K562 (cell line): Measurements from ENCODE around the gene KCNAB1. TPM values are rescaled to one million over a fixed set of nuclear protein-coding genes. Genes with fewer than 3 reads are reported as not detected.

Source experiments
- ATAC-seq: fragments of 200-7000 bp; cut with Tn5 transposase; 3 replicates; pipeline ENCODE4 v1.9.1; 2020; ENCODE audit warnings: moderate library complexity
- BruUV-seq: library from RNA; stranded (reverse); fragments of 400-500 nt; replicated peaks from 2 replicates; lab custom pipeline; 2021; lab: Mats Ljungman, UMichigan
- CTCF ChIA-PET: fragments of 300-600 bp; formaldehyde crosslinking; extraction: SDS; loops from one replicate; lab custom pipeline; 2021; ENCODE audit warnings: low intra/inter-chr PET ratio; lab: Yijun Ruan, JAX
- POLR2A ChIA-PET: fragments of 300-600, 350-650 bp; sonication (Branson Sonifier 250); formaldehyde crosslinking; extraction: SDS; loops from one replicate; lab custom pipeline; 2021; ENCODE audit warnings: antibody characterized with exemption, inconsistent platforms; lab: Yijun Ruan, JAX
- DNase-seq, 4 experiments: peaks; one replicate each; pipeline versions ENCODE4 v3.0.0 to v3.0.0-alpha.2; 2011 to 2018; ENCODE audit warnings: low spot score in 3 of 4, mixed read lengths in 3 of 4; ENCODE audit errors: extremely low read depth in 1 of 4
- FAIRE-seq: peaks from 2 replicates; lab custom pipeline; 2011; peaks lifted over from hg19 to GRCh38; lab: Jason Lieb, UNC
- H2AFZ ChIP-seq: 2 replicates; pipeline ENCODE4 v1.6.0; 2011; ENCODE audit warnings: low read depth, low read length, control low read depth, inconsistent platforms
- H3K27ac ChIP-seq: fragments of 200-600 bp; 3 replicates; pipeline ENCODE4 v1.8.0; 2011; ENCODE audit warnings: low read depth, mild to moderate bottlenecking, control low read depth, inconsistent platforms, low read length, moderate library complexity, mixed read lengths; ENCODE audit errors: extremely low read depth
- H3K27me3 ChIP-seq, 2 experiments: fragments of 300-600 bp in 1 of 2; 2 replicates in 1 of 2; 3 replicates in 1 of 2; pipeline versions ENCODE4 v1.6.0 to v1.8.0; 2011; ENCODE audit warnings: inconsistent platforms in 2 of 2, low read length in 2 of 2, mild to moderate bottlenecking in 1 of 2, mixed read lengths in 1 of 2, moderate library complexity in 1 of 2; ENCODE audit not compliant: control insufficient read depth in 2 of 2, insufficient read depth in 2 of 2
- H3K36me3 ChIP-seq: fragments of 300-600 bp; 3 replicates; pipeline ENCODE4 v1.8.0; 2011; ENCODE audit warnings: mild to moderate bottlenecking, low read length, inconsistent platforms; ENCODE audit not compliant: control insufficient read depth, insufficient read depth
- H3K4me1 ChIP-seq, 2 experiments: fragments of 200-600 bp in 1 of 2; replicated peaks in 1 of 2; 2 replicates in 1 of 2; 3 replicates in 1 of 2; pipeline versions ENCODE4 v1.5.1 to v1.8.0; 2011; ENCODE audit warnings: inconsistent platforms in 2 of 2, low read length in 2 of 2, mild to moderate bottlenecking in 1 of 2, mixed read lengths in 1 of 2, moderate library complexity in 1 of 2; ENCODE audit not compliant: control insufficient read depth in 2 of 2, insufficient read depth in 2 of 2
- H3K4me2 ChIP-seq: 2 replicates; pipeline ENCODE4 v1.6.1; 2011; ENCODE audit warnings: low read length, control low read depth, inconsistent platforms, mixed read lengths; ENCODE audit not compliant: insufficient read depth
- H3K4me3 ChIP-seq: fragments of 200-600 bp; sonication (generic), shearing (Covaris generic); 2 replicates; pipeline ENCODE4 v1.5.1; 2016; ENCODE audit warnings: control low read depth, inconsistent platforms
- H3K79me2 ChIP-seq: fragments of 200-600 bp; 3 replicates; pipeline ENCODE4 v1.8.0; 2011; ENCODE audit warnings: low read length, inconsistent platforms; ENCODE audit not compliant: control insufficient read depth, insufficient read depth
- H3K9ac ChIP-seq, 2 experiments: 2 replicates each; pipeline versions ENCODE4 v1.6.0 to v1.6.1; 2011; ENCODE audit warnings: low read depth in 2 of 2, low read length in 2 of 2, control low read depth in 1 of 2, inconsistent platforms in 1 of 2, mild to moderate bottlenecking in 1 of 2, mixed read lengths in 1 of 2; ENCODE audit not compliant: insufficient read depth in 1 of 2
- H3K9me1 ChIP-seq: one replicate; pipeline ENCODE4 v1.6.0; 2011; ENCODE audit warnings: inconsistent platforms, mild to moderate bottlenecking, low read length, moderate library complexity; ENCODE audit not compliant: control insufficient read depth, insufficient read depth
- H3K9me3 ChIP-seq: replicated peaks from 2 replicates; pipeline ENCODE4 v1.5.1; 2011; ENCODE audit warnings: low read depth, low read length, inconsistent platforms; ENCODE audit not compliant: control insufficient read depth, insufficient read depth
- H4K20me1 ChIP-seq: replicated peaks from 2 replicates; pipeline ENCODE4 v1.6.1; 2011; ENCODE audit warnings: low read length, inconsistent platforms, mixed read lengths; ENCODE audit not compliant: control insufficient read depth, insufficient read depth
- AFF4 ChIP-seq: sonication (generic); formaldehyde crosslinking; IDR thresholded peaks from 2 replicates; pipeline ENCODE4 v1.8.0; 2023; ENCODE audit warnings: mild to moderate bottlenecking, missing genetic modification reagents
- CHD2 ChIP-seq: IDR thresholded peaks from 2 replicates; pipeline ENCODE4 v1.6.1; 2011; ENCODE audit warnings: low read depth, low read length
- E2F5 ChIP-seq: sonication (generic); formaldehyde crosslinking; IDR thresholded peaks from 2 replicates; pipeline ENCODE4 v1.8.0; 2022; ENCODE audit warnings: mild to moderate bottlenecking, missing genetic modification reagents
- NELFE ChIP-seq: IDR thresholded peaks from 2 replicates; pipeline ENCODE4 v1.6.1; 2011; ENCODE audit warnings: mild to moderate bottlenecking; ENCODE audit not compliant: insufficient read depth, insufficient read length
- POLR2B ChIP-seq: fragments of 450-650 bp; IDR thresholded peaks from 2 replicates; pipeline ENCODE4 v1.6.1; 2018; ENCODE audit warnings: low read depth; ENCODE audit not compliant: partially characterized antibody
- RCOR1 ChIP-seq, 2 experiments: IDR thresholded peaks; 2 replicates each; pipeline ENCODE4 v1.6.1; 2012; ENCODE audit warnings: low read depth in 2 of 2, low read length in 2 of 2, borderline replicate concordance in 1 of 2, improper control_type of control experiment in 1 of 2
- RFX5 ChIP-seq: IDR thresholded peaks from 2 replicates; pipeline ENCODE4 v1.6.1; 2011; ENCODE audit warnings: low read depth, mild to moderate bottlenecking, improper control_type of control experiment, low read length
- THRAP3 ChIP-seq: fragments of 450-650 bp; IDR thresholded peaks from 2 replicates; pipeline ENCODE4 v1.6.1; 2016; ENCODE audit warnings: mild to moderate bottlenecking, inconsistent platforms, borderline replicate concordance
- U2AF1 ChIP-seq: fragments of 200-400 bp; formaldehyde crosslinking; optimal IDR thresholded peaks from 2 replicates; pipeline ENCODE3; 2017; ENCODE audit warnings: mild to moderate bottlenecking, low read depth, low read length, moderate library complexity
- WGBS: fragments of 100-300 bp; shearing (Covaris generic); methylation state at CpG from one replicate; pipeline ENCODE4 v1.1.6; 2016; ENCODE audit warnings: low coverage, mixed read lengths; ENCODE audit not compliant: insufficient coverage; ENCODE audit errors: missing lambda C conversion rate; 5-methylcytosine and 5-hydroxymethylcytosine counted together
- in situ Hi-C: fragments of 300-500 bp; cut with MboI; formaldehyde crosslinking; loops from 4 replicates; pipeline ENCODE4 v1.15.0; 2018; ENCODE audit warnings: inconsistent platforms, mixed read lengths
- intact Hi-C: fragments of 100-400 bp; cut with micrococcal nuclease; formaldehyde crosslinking; loops from 2 replicates; pipeline ENCODE4 v1.14.2; 2022
- polyA plus RNA-seq, 8 experiments: library from polyadenylated mRNA; depleted of rRNA in 4 of 8; stranded (reverse) in 5 of 8; unstranded in 3 of 8; fragments of >200 nt; fragmentation: Nextera tagmentation in 2 of 8; fragmentation: Illumina TruSeq in 1 of 8; extraction: Ambion mirVana in 2 of 8; extraction: Trizol in 1 of 8; gene quantifications; 2 replicates each; pipeline versions ENCODE4 v1.2.1 to v1.2.3, GENCODE V29; 2011 to 2014; ENCODE audit warnings: inconsistent platforms in 1 of 8, missing spikeins in 1 of 8
- total RNA-seq, 7 experiments: library from RNA; depleted of rRNA in 6 of 7; stranded (reverse); fragments of >200 nt in 6 of 7; fragmentation: Illumina TruSeq in 2 of 7; extraction: Trizol in 2 of 7; gene quantifications; 2 replicates each; pipeline versions ENCODE4 v1.2.1 to v1.2.3, GENCODE V29; 2011 to 2021; ENCODE audit warnings: low replicate concordance in 1 of 7

Gene KCNAB1
- total and polyA plus RNA-seq, 9 of the 15 experiments (the other 6 are each of a cell fraction or from before 2014, with no cell fraction given), result 0.14 to 1.2 (median 0.51) TPM

DNA sequence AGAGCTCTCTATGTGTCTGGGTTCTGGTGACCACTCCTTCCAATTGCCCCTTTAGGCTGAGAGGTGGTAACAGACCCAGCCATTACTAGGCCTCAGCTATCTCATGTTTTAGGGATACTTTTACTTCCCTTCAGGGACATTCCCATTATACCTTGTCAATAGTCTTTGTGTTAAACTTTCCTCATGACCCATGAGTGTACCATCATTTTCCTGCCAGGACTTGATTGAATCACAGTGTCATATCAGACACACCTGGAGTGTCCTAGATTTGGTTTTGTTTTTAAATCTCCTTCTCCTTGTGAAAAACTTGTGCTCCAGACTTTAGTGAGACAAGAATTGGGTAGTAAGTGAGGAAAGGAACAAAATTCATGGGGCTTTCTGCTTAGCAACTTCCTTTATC, 136.6 kb downstream of the KCNAB1 start (continued):
- TF ChIP-seq THRAP3 (no peak), RCOR1 (IDR thresholded peaks at IDR 0.05; ENCODE audit: borderline replicate concordance in 1 of 2, low read depth in 2 of 2, low read length in 2 of 2) (no peak), RFX5 (no peak)
- TF ChIP-seq, all 486 proteins: peak for 0

DNA sequence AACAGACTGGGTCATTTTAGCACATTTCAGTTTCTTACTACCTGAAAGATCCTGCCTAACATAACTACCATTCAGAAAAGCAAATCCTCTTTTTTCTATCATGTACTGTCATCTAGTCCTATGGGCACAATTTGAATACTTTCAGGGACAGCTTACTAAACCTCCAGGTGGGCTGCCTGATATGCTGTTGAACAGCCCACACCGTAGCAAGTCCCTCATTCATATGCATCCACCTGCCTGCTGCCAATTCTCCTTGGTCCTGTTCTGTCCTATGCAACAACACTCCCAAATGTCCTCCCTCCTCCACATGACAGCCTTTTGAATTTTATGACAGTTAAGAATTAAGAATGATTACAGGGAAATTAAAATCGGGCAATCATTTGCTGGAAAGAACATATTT, 137.9 kb downstream of the KCNAB1 start:
- ChIA-PET POLR2A (no interaction called here), CTCF (no interaction called here)
- BruUV-seq, result no TSS peak
- no peaks in the 10 kb centered on the region for H3K9me3 ChIP-seq
- H3K4me3 ChIP-seq, result no peak overlapping the region
- H3K9ac ChIP-seq, result no peak overlapping the region
- no peak for TF ChIP-seq NELFE
- no peaks in the 10 kb centered on the region for H3K79me2 ChIP-seq
- DNase-seq (no peak), ATAC-seq (no peak), FAIRE-seq (no peak)
- no peaks in the 10 kb centered on the region for H3K36me3 ChIP-seq
- no peaks in the 10 kb centered on the region; a peak in 1 of 5 replicates for H3K27me3 ChIP-seq
- intact Hi-C loops (no loop called here), in situ Hi-C loops (no loop called here)
- H3K4me1 ChIP-seq, result no peaks in the 10 kb centered on the region
- H2AFZ ChIP-seq, result no peak overlapping the region
- H3K4me2 ChIP-seq, result no peak overlapping the region
- WGBS, result 0% methylated on average over 2 of the region's 2 CpGs
- no peaks in the 10 kb centered on the region for H4K20me1 ChIP-seq
- H3K27ac ChIP-seq, result no peak overlapping the region
- no peaks in the 10 kb centered on the region for H3K9me1 ChIP-seq

DNA sequence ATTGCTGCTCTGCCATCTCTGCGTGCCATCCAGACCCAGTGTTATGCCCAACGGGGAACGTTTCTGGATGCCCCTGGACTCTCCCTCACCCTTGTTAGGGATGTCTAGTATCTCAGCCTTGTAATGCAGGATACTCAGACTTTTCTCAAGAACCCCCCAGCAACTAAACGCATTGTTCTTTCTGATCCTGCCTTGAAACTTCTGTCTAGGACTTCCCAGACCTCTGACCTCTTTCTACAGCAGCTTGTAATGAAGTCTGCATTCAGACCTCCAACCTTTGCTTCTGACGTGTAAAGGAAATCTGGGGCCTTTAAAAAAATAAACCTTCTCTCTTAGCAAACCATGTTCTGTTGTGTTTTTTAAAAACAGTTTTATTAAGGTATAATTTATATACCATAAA, 139.5 kb downstream of the KCNAB1 start:
- Histone ChIP-seq H4K20me1 (no peaks in the 10 kb centered on the region), H2AFZ (no peak overlapping the region), H3K9ac (no peak overlapping the region), H3K4me1 (no peaks in the 10 kb centered on the region), H3K9me3 (no peaks in the 10 kb centered on the region), H3K4me2 (no peak overlapping the region), H3K36me3 (no peaks in the 10 kb centered on the region), H3K79me2 (no peaks in the 10 kb centered on the region), H3K4me3 (no peak overlapping the region), H3K27me3 (no peaks in the 10 kb centered on the region; a peak in 1 of 5 replicates), H3K27ac (no peak overlapping the region), H3K9me1 (no peaks in the 10 kb centered on the region)
- DNase-seq (no peak), FAIRE-seq (no peak), ATAC-seq (no peak)
- CTCF ChIA-PET, result no interaction called here
- 3% methylated on average over 5 of the region's 5 CpGs for WGBS
- POLR2A ChIA-PET, result interaction anchor here (0.7 kb wide), 1 partner anchor 16 kb away, joined by 3 read pairs; no protein-coding TSS in a partner anchor
- no TSS peak for BruUV-seq
- in situ Hi-C loops (no loop called here), intact Hi-C loops (no loop called here)
- no peak for TF ChIP-seq E2F5 (CRISPR knock-in tag)
- TF ChIP-seq U2AF1, result no peak
- no peak for TF ChIP-seq CHD2
- no peak for TF ChIP-seq AFF4
- no peak for TF ChIP-seq POLR2B
